ENCODE measurements around the gene PGC.
"Not testable (repeated sequence)": the region's sequence is repeated elsewhere in the genome, so short reads cannot be mapped to it uniquely, and the experiment has no call there.

PGC gene

GRCh38 chr6:41774841-41775240, 27.6 kb upstream of the PGC start:
- no peak for DNase-seq

- DNase-seq: no peak
These were observed 24.1 kb upstream of the PGC start for GRCh38 chr6:41771058-41771983.

- DNase-seq: no peak
These were observed 23.3 kb upstream of the PGC start for GRCh38 chr6:41770381-41771057.

GRCh38 chr6:41769376-41769775, 22.2 kb upstream of the PGC start:
- DNase-seq: no peak

- no peak for DNase-seq
These were observed 21.5 kb upstream of the PGC start for GRCh38 chr6:41768545-41769308.

GRCh38 chr6:41767112-41767833, 20.1 kb upstream of the PGC start:
- DNase-seq: no peak

- DNase-seq: not testable (repeated sequence)
These were observed 19.0 kb upstream of the PGC start for GRCh38 chr6:41766043-41766664.

GRCh38 chr6:41763470-41763869, 16.3 kb upstream of the PGC start:
- DNase-seq: no peak

GRCh38 chr6:41759905-41760579, 12.8 kb upstream of the PGC start:
- no peak for DNase-seq

- no peak for DNase-seq
These were observed 12.1 kb upstream of the PGC start for GRCh38 chr6:41759106-41759904.

GRCh38 chr6:41758641-41759035, 11.4 kb upstream of the PGC start:
- DNase-seq: no peak

GRCh38 chr6:41757931-41758640, 10.9 kb upstream of the PGC start:
- no peak for DNase-seq

- DNase-seq: no peak
These were observed 10.1 kb upstream of the PGC start for GRCh38 chr6:41757271-41757670.

- DNase-seq: no peak
These were observed 9.2 kb upstream of the PGC start for GRCh38 chr6:41756354-41756753.

GRCh38 chr6:41755895-41756294, 8.7 kb upstream of the PGC start:
- no peak for DNase-seq

GRCh38 chr6:41750374-41750773, 3.2 kb upstream of the PGC start:
- no peak for DNase-seq

- DNase-seq: no peak
These were observed 1.3 kb upstream of the PGC start for GRCh38 chr6:41748542-41748941.

GRCh38 chr6:41748102-41748477, 893 bp upstream of the PGC start:
- DNase-seq: no peak

GRCh38 chr6:41746107-41746506, 1.1 kb downstream of the PGC start:
- DNase-seq: no peak

- no peak for DNase-seq
These were observed 2.9 kb downstream of the PGC start for GRCh38 chr6:41744236-41744787.

Measured in stimulated activated CD4-positive, alpha-beta T cell treated with anti-CD3 and anti-CD28 coated beads, Interleukin-2, amount 100 ng/mL, for 48 hours (primary cell).